ENCODE measurements around the gene PRTN3.

The PRTN3 gene

DNA sequence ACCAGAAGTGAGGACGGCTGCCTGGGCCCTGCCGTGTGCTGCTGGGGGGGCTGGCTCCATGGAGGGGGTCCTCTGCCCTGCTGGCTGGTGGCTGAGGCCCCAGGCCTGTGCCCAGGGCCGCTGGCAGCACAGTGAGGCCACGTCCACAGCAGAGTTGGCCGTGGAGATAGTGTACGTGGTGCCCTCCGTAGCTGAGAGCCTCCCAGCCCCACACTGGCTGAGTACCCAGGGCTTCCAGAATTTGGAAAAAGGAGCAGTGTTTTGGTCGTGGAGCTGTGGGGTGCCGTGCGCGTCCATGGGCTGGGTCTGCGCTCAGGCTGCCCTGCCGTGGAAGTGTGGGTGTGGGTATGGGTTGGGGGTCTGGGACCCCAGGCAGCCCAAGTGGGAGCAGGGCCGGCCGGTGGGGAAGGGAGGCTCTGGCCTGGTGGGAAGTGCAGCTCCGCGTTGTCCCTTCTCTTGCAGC lies 37.7 kb upstream of the PRTN3 start:
- FAIRE-seq: no peak
- no peak for TF ChIP-seq SPI1 (IDR thresholded peaks at IDR 0.05; ENCODE audit: low read depth, low read length)
- no peak for TF ChIP-seq POLR2AphosphoS5 (IDR thresholded peaks at IDR 0.05; ENCODE audit: low read depth, low read length)
- TF ChIP-seq PAX5 (IDR thresholded peaks at IDR 0.05; ENCODE audit: insufficient read depth, low read length, severe bottlenecking): no peak
- TF ChIP-seq POU2F2 (IDR thresholded peaks at IDR 0.05; ENCODE audit: low read depth, low read length): no peak
- TF ChIP-seq TAF1 (IDR thresholded peaks at IDR 0.05; ENCODE audit: low read depth, low read length): no peak
- TF ChIP-seq POLR2A (IDR thresholded peaks at IDR 0.05; ENCODE audit: low read depth, low read length): no peak; the same call in 1 of the 2 replicates
- DNase-seq (ENCODE audit: insufficient read length, low spot score): no peak

DNA sequence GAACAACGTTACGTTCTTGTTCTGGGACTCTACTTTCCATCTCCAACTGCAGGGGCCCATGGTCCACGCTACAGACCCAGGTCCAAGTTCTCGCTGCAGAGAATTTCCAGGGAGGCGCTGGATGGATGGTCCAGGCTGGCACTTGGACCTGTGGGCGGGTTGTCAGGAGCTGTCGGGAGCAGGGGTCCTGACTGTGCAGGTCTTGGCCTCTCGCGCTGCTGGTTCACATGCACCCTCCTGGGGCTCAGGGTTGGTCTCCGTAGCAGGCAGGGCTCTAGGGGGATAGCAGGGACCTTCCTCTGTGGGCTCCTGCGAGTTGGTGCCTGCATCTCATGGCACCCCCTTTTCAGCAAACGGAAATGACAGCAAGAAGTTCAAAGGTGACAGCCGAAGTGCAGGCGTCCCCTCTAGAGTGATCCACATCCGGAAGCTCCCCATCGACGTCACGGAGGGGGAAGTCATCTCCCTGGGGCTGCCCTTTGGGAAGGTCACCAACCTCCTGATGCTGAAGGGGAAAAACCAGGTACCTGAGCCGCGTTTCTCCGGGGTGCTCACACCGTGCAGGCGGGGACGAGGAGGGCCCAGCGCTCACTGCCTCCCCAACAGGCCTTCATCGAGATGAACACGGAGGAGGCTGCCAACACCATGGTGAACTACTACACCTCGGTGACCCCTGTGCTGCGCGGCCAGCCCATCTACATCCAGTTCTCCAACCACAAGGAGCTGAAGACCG lies 36.9 kb upstream of the PRTN3 start:
- DNase-seq (ENCODE audit: insufficient read length, low spot score): no peak
- TF ChIP-seq SPI1 (IDR thresholded peaks at IDR 0.05; ENCODE audit: low read depth, low read length): no peak
- no peak for TF ChIP-seq PAX5 (IDR thresholded peaks at IDR 0.05; ENCODE audit: insufficient read depth, low read length, severe bottlenecking)
- FAIRE-seq: no peak

DNA sequence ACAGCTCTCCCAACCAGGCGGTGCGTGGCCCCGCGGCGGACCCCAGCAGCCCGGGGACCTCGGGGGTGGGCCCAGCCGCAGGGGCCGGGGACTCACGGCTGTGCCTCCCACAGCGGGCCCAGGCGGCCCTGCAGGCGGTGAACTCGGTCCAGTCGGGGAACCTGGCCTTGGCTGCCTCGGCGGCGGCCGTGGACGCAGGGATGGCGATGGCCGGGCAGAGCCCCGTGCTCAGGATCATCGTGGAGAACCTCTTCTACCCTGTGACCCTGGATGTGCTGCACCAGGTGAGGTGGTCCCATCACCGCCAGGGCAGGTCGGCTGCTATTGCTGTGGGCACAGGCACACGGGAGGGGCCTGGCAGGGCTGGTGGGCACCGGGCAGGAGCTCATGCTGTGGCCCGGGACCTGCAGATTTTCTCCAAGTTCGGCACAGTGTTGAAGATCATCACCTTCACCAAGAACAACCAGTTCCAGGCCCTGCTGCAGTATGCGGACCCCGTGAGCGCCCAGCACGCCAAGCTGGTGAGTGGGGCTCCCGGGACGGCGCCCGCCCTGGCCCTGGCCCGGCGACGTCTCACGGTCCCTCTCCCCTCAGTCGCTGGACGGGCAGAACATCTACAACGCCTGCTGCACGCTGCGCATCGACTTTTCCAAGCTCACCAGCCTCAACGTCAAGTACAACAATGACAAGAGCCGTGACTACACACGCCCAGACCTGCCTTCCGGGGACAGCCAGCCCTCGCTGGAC lies 36.2 kb upstream of the PRTN3 start:
- DNase-seq (ENCODE audit: insufficient read length, low spot score) (no peak), FAIRE-seq (no peak)
- TF ChIP-seq POLR2AphosphoS5 (IDR thresholded peaks at IDR 0.05; ENCODE audit: low read depth, low read length) (peak; percentile 37; the same call in 1 of the 2 replicates), PAX5 (IDR thresholded peaks at IDR 0.05; ENCODE audit: insufficient read depth, low read length, severe bottlenecking) (no peak)

DNA sequence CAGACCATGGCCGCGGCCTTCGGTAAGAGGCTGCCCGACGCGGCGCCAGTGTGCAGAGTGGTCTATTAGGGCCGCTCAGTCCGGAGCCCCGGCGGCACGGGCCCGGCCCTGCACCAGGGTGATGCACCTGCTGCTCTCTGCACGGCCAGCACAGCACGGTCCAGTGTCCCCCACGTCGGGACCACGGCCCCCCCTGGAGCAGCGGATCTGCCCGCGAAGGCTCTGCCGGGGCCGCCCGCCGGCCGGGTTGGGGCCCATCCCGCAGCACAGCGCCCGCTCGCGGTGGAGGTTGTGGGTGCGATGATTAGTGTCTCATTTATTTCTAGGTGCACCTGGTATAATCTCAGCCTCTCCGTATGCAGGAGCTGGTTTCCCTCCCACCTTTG lies 35.6 kb upstream of the PRTN3 start:
- DNase-seq (ENCODE audit: insufficient read length, low spot score): no peak
- no peak for FAIRE-seq
- no peak for TF ChIP-seq TAF1 (IDR thresholded peaks at IDR 0.05; ENCODE audit: low read depth, low read length)
- TF ChIP-seq POU2F2 (IDR thresholded peaks at IDR 0.05; ENCODE audit: low read depth, low read length): no peak
- no peak for TF ChIP-seq POLR2AphosphoS5 (IDR thresholded peaks at IDR 0.05; ENCODE audit: low read depth, low read length)
- no peak for TF ChIP-seq SPI1 (IDR thresholded peaks at IDR 0.05; ENCODE audit: low read depth, low read length)
- no peak for TF ChIP-seq PAX5 (IDR thresholded peaks at IDR 0.05; ENCODE audit: insufficient read depth, low read length, severe bottlenecking)
- no peak for TF ChIP-seq POLR2A (IDR thresholded peaks at IDR 0.05; ENCODE audit: low read depth, low read length)

DNA sequence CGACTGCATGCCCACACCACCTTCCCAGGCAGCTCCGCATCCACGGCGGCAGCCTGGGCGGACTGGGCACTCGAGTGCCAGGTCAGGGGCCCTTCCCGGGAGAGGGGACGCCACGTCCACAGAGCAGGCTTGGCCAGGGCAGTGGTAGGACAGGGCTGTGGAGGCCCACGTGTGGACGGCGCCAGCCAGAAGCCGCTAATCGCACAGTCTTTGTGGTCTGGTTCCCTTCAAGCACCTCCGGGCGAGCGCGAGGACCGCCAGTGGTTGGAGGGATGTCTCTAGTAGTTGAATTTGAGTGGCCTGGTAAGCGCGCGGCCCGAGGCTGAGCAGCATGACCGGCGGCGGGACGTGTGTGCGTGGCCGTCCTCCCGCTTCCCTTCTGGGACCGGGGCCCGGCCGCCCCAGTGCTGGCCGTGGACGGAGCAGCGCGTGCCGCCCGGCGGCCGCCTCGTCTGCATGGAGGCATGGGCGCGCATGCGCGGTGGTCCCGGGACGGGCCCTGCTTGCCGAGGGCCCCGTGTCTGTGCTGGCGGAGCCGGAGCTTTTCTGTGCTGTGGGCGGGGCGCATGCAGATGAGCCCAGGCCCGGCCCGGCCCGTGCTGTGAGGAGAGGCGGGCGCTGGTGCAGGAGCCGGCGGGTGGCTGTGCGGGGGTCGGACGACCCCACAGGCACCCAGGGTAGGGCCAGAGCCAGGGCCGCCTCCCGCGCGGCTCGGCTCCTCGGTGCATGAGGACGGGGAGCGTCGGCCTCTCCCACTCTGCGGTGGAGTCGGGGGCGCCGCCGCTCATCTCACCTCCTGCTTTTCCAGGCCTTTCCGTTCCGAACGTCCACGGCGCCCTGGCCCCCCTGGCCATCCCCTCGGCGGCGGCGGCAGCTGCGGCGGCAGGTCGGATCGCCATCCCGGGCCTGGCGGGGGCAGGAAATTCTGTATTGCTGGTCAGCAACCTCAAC lies 34.9 kb upstream of the PRTN3 start:
- no peak for FAIRE-seq
- TF ChIP-seq SPI1 (IDR thresholded peaks at IDR 0.05; ENCODE audit: low read depth, low read length) (no peak), POU2F2 (IDR thresholded peaks at IDR 0.05; ENCODE audit: low read depth, low read length) (no peak), POLR2AphosphoS5 (IDR thresholded peaks at IDR 0.05; ENCODE audit: low read depth, low read length) (0 out of 2 replicates have a peak, but pooled peaks have one; percentile 22)
- no peak for DNase-seq (ENCODE audit: insufficient read length, low spot score)

DNA sequence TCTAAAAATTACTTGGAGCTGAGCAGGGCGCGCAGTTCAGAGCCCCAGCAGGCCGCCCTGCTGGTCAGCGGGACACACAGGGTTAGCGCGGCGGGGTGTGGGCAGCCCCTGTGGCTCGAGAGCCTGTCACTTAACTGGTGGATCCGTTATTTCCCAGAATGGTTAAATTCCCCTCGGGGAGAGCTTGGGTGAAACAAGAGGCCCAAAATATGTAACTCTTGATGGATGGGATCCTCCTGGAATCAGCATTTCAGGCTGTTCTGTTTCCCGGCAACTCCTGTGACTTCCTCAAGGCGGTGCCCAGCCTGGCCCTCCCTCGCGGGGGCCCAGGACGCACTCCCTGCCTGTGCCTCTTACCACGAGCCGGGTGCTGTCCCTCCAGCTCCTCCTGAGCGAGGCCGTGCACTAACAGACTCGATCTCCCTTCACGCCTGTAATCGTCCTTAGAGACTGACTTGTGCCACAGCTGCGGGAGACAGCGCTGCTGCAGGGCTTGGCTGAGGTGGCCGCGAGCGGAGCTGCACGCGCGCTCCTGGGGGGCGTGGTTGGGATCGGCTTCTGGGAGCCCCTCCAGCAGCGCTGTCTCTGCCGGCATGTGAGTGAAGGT lies 33.9 kb upstream of the PRTN3 start:
- no peak for DNase-seq (ENCODE audit: insufficient read length, low spot score)
- no peak for FAIRE-seq
- TF ChIP-seq POU2F2 (IDR thresholded peaks at IDR 0.05; ENCODE audit: low read depth, low read length) (no peak), POLR2AphosphoS5 (IDR thresholded peaks at IDR 0.05; ENCODE audit: low read depth, low read length) (no peak; the same call in 1 of the 2 replicates), SPI1 (IDR thresholded peaks at IDR 0.05; ENCODE audit: low read depth, low read length) (no peak), PAX5 (IDR thresholded peaks at IDR 0.05; ENCODE audit: insufficient read depth, low read length, severe bottlenecking) (no peak), POLR2A (IDR thresholded peaks at IDR 0.05; ENCODE audit: low read depth, low read length) (no peak; the same call in 1 of the 2 replicates), TAF1 (IDR thresholded peaks at IDR 0.05; ENCODE audit: low read depth, low read length) (no peak)

DNA sequence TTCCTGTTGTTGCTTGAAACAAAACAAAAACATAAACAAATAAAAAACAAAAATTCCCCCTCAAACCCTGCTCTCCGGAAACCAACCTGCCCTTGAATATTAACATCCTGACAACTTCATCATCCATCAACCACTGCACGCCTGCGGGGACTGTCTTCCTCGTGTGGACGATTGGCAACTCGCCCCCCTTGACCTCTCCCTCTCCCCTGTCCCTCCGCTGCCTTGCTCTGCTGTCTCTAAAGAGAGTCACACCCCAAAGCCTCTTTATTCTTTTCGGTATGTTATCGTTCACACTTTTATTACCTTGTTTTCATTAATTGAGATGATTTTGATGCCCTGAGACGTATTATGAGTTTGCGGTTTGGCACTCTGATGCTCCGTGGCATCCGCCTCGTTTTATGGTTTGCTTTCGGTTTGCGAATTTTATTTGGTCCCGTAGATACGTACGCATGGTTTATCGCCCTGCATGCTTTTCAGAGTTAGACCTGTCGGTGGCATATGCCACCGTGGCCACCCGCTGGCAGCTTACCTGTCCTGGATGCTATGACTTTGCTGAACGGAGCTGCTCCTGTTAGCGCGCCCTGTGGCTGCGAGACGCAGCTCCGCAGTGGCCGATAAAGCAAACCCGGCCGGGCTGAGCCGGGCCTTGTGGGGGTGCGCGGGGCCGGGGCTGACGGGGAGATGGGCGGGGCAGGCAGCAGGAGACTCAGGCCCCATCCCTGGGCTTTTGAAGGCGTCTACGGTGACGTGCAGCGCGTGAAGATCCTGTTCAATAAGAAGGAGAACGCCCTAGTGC lies 33.0 kb upstream of the PRTN3 start:
- TF ChIP-seq POU2F2 (IDR thresholded peaks at IDR 0.05; ENCODE audit: low read depth, low read length): no peak
- TF ChIP-seq POLR2A (IDR thresholded peaks at IDR 0.05; ENCODE audit: low read depth, low read length): no peak; the same call in 1 of the 2 replicates
- TF ChIP-seq TAF1 (IDR thresholded peaks at IDR 0.05; ENCODE audit: low read depth, low read length): no peak
- no peak; the same call in 1 of the 2 replicates for TF ChIP-seq POLR2AphosphoS5 (IDR thresholded peaks at IDR 0.05; ENCODE audit: low read depth, low read length)
- TF ChIP-seq SPI1 (IDR thresholded peaks at IDR 0.05; ENCODE audit: low read depth, low read length): no peak
- no peak for DNase-seq (ENCODE audit: insufficient read length, low spot score)
- no peak for FAIRE-seq

DNA sequence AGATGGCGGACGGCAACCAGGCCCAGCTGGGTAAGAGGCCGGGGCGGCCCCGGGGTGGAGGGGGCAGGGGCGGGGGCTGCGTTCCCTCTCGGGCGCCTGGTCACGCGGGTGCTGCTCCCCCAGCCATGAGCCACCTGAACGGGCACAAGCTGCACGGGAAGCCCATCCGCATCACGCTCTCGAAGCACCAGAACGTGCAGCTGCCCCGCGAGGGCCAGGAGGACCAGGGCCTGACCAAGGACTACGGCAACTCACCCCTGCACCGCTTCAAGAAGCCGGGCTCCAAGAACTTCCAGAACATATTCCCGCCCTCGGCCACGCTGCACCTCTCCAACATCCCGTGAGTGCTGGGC lies 32.4 kb upstream of the PRTN3 start:
- FAIRE-seq (no peak), DNase-seq (ENCODE audit: insufficient read length, low spot score) (no peak)
- TF ChIP-seq POLR2A (IDR thresholded peaks at IDR 0.05; ENCODE audit: low read depth, low read length) (no peak), POLR2AphosphoS5 (IDR thresholded peaks at IDR 0.05; ENCODE audit: low read depth, low read length) (peak; percentile 66)

Measured in GM12891 (cell line).